OCI-LY7 (cell line): ENCODE measurements around the gene CELA3B.

Source experiments
- CTCF ChIP-seq: fragments of 200-600 bp; sonication (generic); conservative IDR thresholded peaks from 2 replicates; pipeline ENCODE4 v1.5.1; 2014; ENCODE audit warnings: mild to moderate bottlenecking, antibody characterized with exemption, low read length, moderate library complexity, mixed read lengths
- EZH2phosphoT487 ChIP-seq: fragments of 200-600 bp; sonication (generic); IDR thresholded peaks from 2 replicates; pipeline ENCODE4 v1.6.1; 2018; ENCODE audit warnings: low read depth, borderline replicate concordance, mild to moderate bottlenecking, mixed run types, antibody characterized with exemption, low read length, moderate library complexity, mixed read lengths

GRCh38 chr1:22037520-22037919 is 60.7 kb downstream of the CELA3B start:
- TF ChIP-seq CTCF = no peak
- TF ChIP-seq EZH2phosphoT487 = no peak
